Mesenchymal stem cell (in vitro differentiated cells and primary cell): ENCODE results near the gene CCL4.
A peak's percentile ranks its signal among the peaks of the same experiment; 100 is the strongest.

Experiments
- DNase-seq: peaks from one replicate; pipeline ENCODE4 v3.0.0-alpha.2; 2013
- H2AFZ ChIP-seq: one replicate; pipeline ENCODE4 v1.6.1; 2013; ENCODE audit warnings: low read depth, mild to moderate bottlenecking, control low read depth, inconsistent platforms, low read length, moderate library complexity
- H2AK5ac ChIP-seq: 2 replicates; pipeline ENCODE4 v1.6.1; 2013; ENCODE audit warnings: low read length, moderate library complexity, mild to moderate bottlenecking, inconsistent platforms; ENCODE audit not compliant: severe bottlenecking
- H2BK120ac ChIP-seq: one replicate; pipeline ENCODE4 v1.6.1; 2013; ENCODE audit warnings: low read depth, mild to moderate bottlenecking, inconsistent platforms, low read length, moderate library complexity
- H2BK12ac ChIP-seq, 2 experiments: one replicate each; pipeline ENCODE4 v1.6.1; 2013; ENCODE audit warnings: inconsistent platforms in 2 of 2, low read length in 2 of 2, mild to moderate bottlenecking in 2 of 2, moderate library complexity in 2 of 2, control low read depth in 1 of 2
- H2BK15ac ChIP-seq: one replicate; pipeline ENCODE4 v1.6.1; 2013; ENCODE audit warnings: mild to moderate bottlenecking, low read depth, inconsistent platforms; ENCODE audit not compliant: poor library complexity, severe bottlenecking
- H2BK5ac ChIP-seq: 2 replicates; pipeline ENCODE4 v1.6.1; 2013; ENCODE audit warnings: low read depth, mild to moderate bottlenecking, low read length, control low read depth, inconsistent platforms; ENCODE audit not compliant: poor library complexity, severe bottlenecking
- H3K14ac ChIP-seq, 2 experiments: one replicate each; pipeline ENCODE4 v1.6.1; 2013; ENCODE audit warnings: inconsistent platforms in 2 of 2, low read length in 2 of 2, control low read depth in 1 of 2, mild to moderate bottlenecking in 1 of 2, moderate library complexity in 1 of 2
- H3K18ac ChIP-seq, 2 experiments: one replicate each; pipeline ENCODE4 v1.6.1; 2013; ENCODE audit warnings: inconsistent platforms in 2 of 2, low read length in 2 of 2, control low read depth in 1 of 2, low read depth in 1 of 2, mild to moderate bottlenecking in 1 of 2
- H3K23ac ChIP-seq, 2 experiments: one replicate each; pipeline ENCODE4 v1.6.1; 2013; ENCODE audit warnings: inconsistent platforms in 2 of 2, low read length in 2 of 2, mild to moderate bottlenecking in 2 of 2, moderate library complexity in 2 of 2, control low read depth in 1 of 2
- H3K27ac ChIP-seq: 2 replicates; pipeline ENCODE4 v1.5.1; 2013; ENCODE audit warnings: mild to moderate bottlenecking, moderate library complexity, low read length, control low read depth, inconsistent platforms; ENCODE audit not compliant: poor library complexity, severe bottlenecking
- H3K27me3 ChIP-seq, 2 experiments: 2 replicates each; pipeline versions ENCODE4 v1.6.1 to v1.7.0; 2013; ENCODE audit warnings: low read length in 2 of 2, mild to moderate bottlenecking in 2 of 2, moderate library complexity in 2 of 2, control low read depth in 1 of 2, inconsistent platforms in 1 of 2; ENCODE audit not compliant: control insufficient read depth in 1 of 2, insufficient read depth in 1 of 2
- H3K36me3 ChIP-seq, 2 experiments: 2 replicates each; pipeline versions ENCODE4 v1.6.1 to v1.7.0; 2013; ENCODE audit warnings: low read length in 2 of 2, control low read depth in 1 of 2, inconsistent platforms in 1 of 2, low read depth in 1 of 2, mild to moderate bottlenecking in 1 of 2; ENCODE audit not compliant: insufficient read depth in 2 of 2, control insufficient read depth in 1 of 2
- H3K4ac ChIP-seq, 2 experiments: one replicate each; pipeline ENCODE4 v1.6.1; 2013; ENCODE audit warnings: inconsistent platforms in 2 of 2, low read length in 2 of 2, mild to moderate bottlenecking in 2 of 2, moderate library complexity in 2 of 2, control low read depth in 1 of 2, low read depth in 1 of 2
- H3K4me1 ChIP-seq: 2 replicates; pipeline ENCODE4 v1.6.1; 2013; ENCODE audit warnings: low read depth, low read length, control low read depth; ENCODE audit not compliant: control insufficient read depth, insufficient read depth
- H3K4me2 ChIP-seq: 2 replicates; pipeline ENCODE4 v1.6.1; 2013; ENCODE audit warnings: low read length, mild to moderate bottlenecking, inconsistent platforms; ENCODE audit not compliant: poor library complexity, severe bottlenecking
- H3K4me3 ChIP-seq, 2 experiments: 2 replicates each; pipeline versions ENCODE4 v1.5.1 to v1.7.0; 2013; ENCODE audit warnings: low read length in 2 of 2, mild to moderate bottlenecking in 2 of 2, control low read depth in 1 of 2, low read depth in 1 of 2; ENCODE audit not compliant: insufficient read depth in 1 of 2
- H3K79me1 ChIP-seq: replicated peaks from 2 replicates; pipeline ENCODE4 v1.6.1; 2013; ENCODE audit warnings: mild to moderate bottlenecking, control low read depth, low read length, inconsistent platforms; ENCODE audit not compliant: poor library complexity, severe bottlenecking
- H3K9ac ChIP-seq: 2 replicates; pipeline ENCODE4 v1.7.0; 2013; ENCODE audit warnings: mild to moderate bottlenecking, low read length, moderate library complexity
- H3K9me3 ChIP-seq: 2 replicates; pipeline ENCODE4 v1.7.0; 2013; ENCODE audit warnings: mild to moderate bottlenecking, low read length; ENCODE audit not compliant: control insufficient read depth
- H4K8ac ChIP-seq: one replicate; pipeline ENCODE4 v1.6.1; 2013; ENCODE audit warnings: inconsistent platforms, mild to moderate bottlenecking, low read length, moderate library complexity
- H4K91ac ChIP-seq: one replicate; pipeline ENCODE4 v1.6.1; 2013; ENCODE audit warnings: mild to moderate bottlenecking, low read length, inconsistent platforms
- WGBS: methylation state at CpG from one replicate; pipeline ENCODE4 v1.1.7; 2013; ENCODE audit warnings: mixed read lengths; 5-methylcytosine and 5-hydroxymethylcytosine counted together

Gene CCL4

GRCh38 chr17:36147601-36148000 lies 44.0 kb downstream of the CCL4 start:
- H3K9me3 ChIP-seq = no peaks in the 10 kb centered on the region
- no peak overlapping the region for H2BK15ac ChIP-seq
- no peak overlapping the region for H2AFZ ChIP-seq
- H3K27ac ChIP-seq = no peak overlapping the region
- H3K27me3 ChIP-seq = peaks cover 3 to 14% of the 10 kb centered on the region in 2 experiments
- H2BK5ac ChIP-seq = no peak overlapping the region
- DNase-seq = no peak
- H3K4ac ChIP-seq = no peak overlapping the region
- WGBS = 86% methylated on average over 3 of the region's 3 CpGs
- H3K4me3 ChIP-seq = no peak overlapping the region
- no peak overlapping the region for H3K14ac ChIP-seq
- H3K18ac ChIP-seq = no peak overlapping the region
- H3K79me1 ChIP-seq = no peaks in the 10 kb centered on the region
- H3K4me1 ChIP-seq = no peaks in the 10 kb centered on the region
- H3K36me3 ChIP-seq = no peaks in the 10 kb centered on the region
- no peak overlapping the region for H3K23ac ChIP-seq
- no peak overlapping the region for H4K8ac ChIP-seq
- H4K91ac ChIP-seq = no peak overlapping the region
- H2BK120ac ChIP-seq = no peak overlapping the region
- H2BK12ac ChIP-seq = no peak overlapping the region
- H3K4me2 ChIP-seq = no peak overlapping the region
- no peak overlapping the region for H3K9ac ChIP-seq
- no peak overlapping the region for H2AK5ac ChIP-seq

GRCh38 chr17:36148559-36149295 lies 45.1 kb downstream of the CCL4 start:
- no peak overlapping the region for H3K4me2 ChIP-seq
- H2AFZ ChIP-seq = no peak overlapping the region
- WGBS = 0% methylated on average over 3 of the region's 6 CpGs
- DNase-seq = peak; percentile 53
- no peak overlapping the region for H3K18ac ChIP-seq
- H2BK15ac ChIP-seq = no peak overlapping the region
- H3K27me3 ChIP-seq = peaks cover 3 to 19% of the 10 kb centered on the region in 2 experiments
- H4K8ac ChIP-seq = no peak overlapping the region
- no peaks in the 10 kb centered on the region for H3K36me3 ChIP-seq
- H3K9ac ChIP-seq = peak overlapping the region; percentile 65
- H3K4me3 ChIP-seq = peak overlapping the region in 1 of 2 experiments; percentile 62
- H3K9me3 ChIP-seq = no peaks in the 10 kb centered on the region
- H2AK5ac ChIP-seq = no peak overlapping the region
- no peak overlapping the region for H2BK12ac ChIP-seq
- no peak overlapping the region for H2BK5ac ChIP-seq
- no peak overlapping the region for H2BK120ac ChIP-seq
- no peak overlapping the region for H3K27ac ChIP-seq
- no peak overlapping the region for H3K4ac ChIP-seq
- H4K91ac ChIP-seq = no peak overlapping the region
- no peaks in the 10 kb centered on the region for H3K4me1 ChIP-seq
- H3K14ac ChIP-seq = no peak overlapping the region
- H3K23ac ChIP-seq = no peak overlapping the region
- H3K79me1 ChIP-seq = no peaks in the 10 kb centered on the region

- Histone ChIP-seq H3K36me3 (no peaks in the 10 kb centered on the region), H3K14ac (no peak overlapping the region), H3K27ac (no peak overlapping the region), H3K23ac (no peak overlapping the region), H3K9ac (peak overlapping the region; percentile 65), H2BK12ac (no peak overlapping the region), H4K91ac (no peak overlapping the region), H3K4me1 (no peaks in the 10 kb centered on the region), H2BK120ac (no peak overlapping the region), H2AK5ac (no peak overlapping the region), H3K18ac (no peak overlapping the region), H3K4me2 (no peak overlapping the region), H3K4ac (no peak overlapping the region), H2BK5ac (no peak overlapping the region), H3K27me3 (peaks cover 3 to 25% of the 10 kb centered on the region in 2 experiments), H2AFZ (no peak overlapping the region), H3K4me3 (peak overlapping the region in 1 of 2 experiments; percentile 62), H4K8ac (no peak overlapping the region), H2BK15ac (no peak overlapping the region), H3K9me3 (no peaks in the 10 kb centered on the region), H3K79me1 (no peaks in the 10 kb centered on the region)
- WGBS = 78% methylated on average over 10 of the region's 11 CpGs
- DNase-seq = peak; percentile 6
These were observed 45.7 kb downstream of the CCL4 start for GRCh38 chr17:36149296-36149820.

GRCh38 chr17:36151891-36152638 lies 48.4 kb downstream of the CCL4 start:
- Histone ChIP-seq H4K91ac (no peak overlapping the region), H3K4me1 (no peaks in the 10 kb centered on the region), H3K36me3 (no peaks in the 10 kb centered on the region), H2AFZ (no peak overlapping the region), H3K4me2 (no peak overlapping the region), H3K27ac (no peak overlapping the region), H3K9me3 (no peaks in the 10 kb centered on the region), H3K79me1 (no peaks in the 10 kb centered on the region), H2BK5ac (no peak overlapping the region), H2BK12ac (no peak overlapping the region), H3K14ac (no peak overlapping the region), H3K4ac (no peak overlapping the region), H2AK5ac (no peak overlapping the region), H3K27me3 (peaks cover 3 to 35% of the 10 kb centered on the region in 2 experiments), H2BK120ac (no peak overlapping the region), H4K8ac (no peak overlapping the region), H3K4me3 (no peak overlapping the region), H3K18ac (no peak overlapping the region), H2BK15ac (no peak overlapping the region), H3K23ac (no peak overlapping the region), H3K9ac (no peak overlapping the region)
- DNase-seq = no peak
- WGBS = 60% methylated on average over 2 of the region's 4 CpGs
